ENCODE data around the gene SLC25A43. TPM values are rescaled to one million over a fixed set of nuclear protein-coding genes. Genes with fewer than 3 reads are reported as not detected.

The SLC25A43 gene
- total RNA-seq, 5 donors from 2014 or later (not counting 1 experiment from before 2014, with no cell fraction given): 1.7 to 6.4 (median 5.3) TPM

GRCh38 chrX:119503484-119503861 is 104.3 kb downstream of the SLC25A43 start:
- Histone ChIP-seq H3K4me1 (ENCODE audit: control insufficient read depth in 1 of 2, extremely low read depth in 1 of 2, insufficient read depth in 2 of 2, low read length in 2 of 2) (peaks cover 3 to 18% of the 10 kb centered on the region in 2 experiments), H3K9me3 (no peaks in the 10 kb centered on the region), H3K27ac (ENCODE audit: low read length) (peak overlapping the region; percentile 54), H3K4me3 (ENCODE audit: control insufficient read depth in 1 of 2, extremely low read depth in 1 of 2, low read length in 1 of 2) (no peak overlapping the region), H3K27me3 (replicated peaks in 1 of 2; ENCODE audit: control insufficient read depth in 2 of 2, extremely low read depth in 1 of 2, insufficient read depth in 2 of 2, low read length in 1 of 2) (no peaks in the 10 kb centered on the region), H3K36me3 (ENCODE audit: control insufficient read depth in 2 of 2, extremely low read depth in 1 of 2, insufficient read depth in 1 of 2, low read length in 1 of 2) (no peaks in the 10 kb centered on the region)
- CTCF ChIA-PET: no interaction called here
- Mint-ChIP-seq H3K9me3 (no peaks in the 10 kb centered on the region), H3K4me1 (peaks cover 15 to 21% (median 16%) of the 10 kb centered on the region in 3 donors), H3K36me3 (no peaks in the 10 kb centered on the region), H3K4me3 (no peak overlapping the region), H3K27ac (peak overlapping the region in 1 of 2 donors; percentile 91), H3K27me3 (no peaks in the 10 kb centered on the region)
- DNase-seq (no peak), ATAC-seq (replicated peaks in 1 of 4) (no peak)
- POLR2A ChIA-PET: no interaction called here
- WGBS (ENCODE audit: insufficient coverage): 80% methylated on average over 1 of the region's 2 CpGs

Other genes with a start within 250 kb of the SLC25A43 start
- gene PGRMC1, start 163.1 kb upstream of the SLC25A43 start, total RNA-seq: 10 to 100 TPM; 11.7 to 15.8 (median 13.4) TPM
- 100 to 1,000 TPM; 102 to 171 (median 116) TPM for gene SLC25A5, start 69.1 kb downstream of the SLC25A43 start, total RNA-seq
- gene STEEP1, start 166.1 kb downstream of the SLC25A43 start, total RNA-seq: 10 to 100 TPM; 19.3 to 25.0 (median 21.4) TPM
- gene UBE2A, start 175.2 kb downstream of the SLC25A43 start, total RNA-seq: 10 to 100 TPM; 40.2 to 75.3 (median 44.8) TPM
- 10 to 100 TPM; 13.0 to 14.2 (median 13.7) TPM for gene NKRF, start 207.1 kb downstream of the SLC25A43 start, total RNA-seq

Measured in T-cell (primary cell).